HG02798 (cell line): ENCODE results near the gene PXDN.
"Not testable (repeated sequence)": the region's sequence is repeated elsewhere in the genome, so short reads cannot be mapped to it uniquely, and the experiment has no call there.

ENCODE experiments used
- ATAC-seq: cut with Tn5 transposase; IDR thresholded peaks from one replicate; pipeline ENCODE4 v1.9.1; 2021; ENCODE audit warnings: mild to moderate bottlenecking; ENCODE audit not compliant: unreplicated experiment, poor library complexity

The PXDN gene

GRCh38 chr2:1707771-1708418 is 36.4 kb downstream of the PXDN start:
- no peak for ATAC-seq

DNA sequence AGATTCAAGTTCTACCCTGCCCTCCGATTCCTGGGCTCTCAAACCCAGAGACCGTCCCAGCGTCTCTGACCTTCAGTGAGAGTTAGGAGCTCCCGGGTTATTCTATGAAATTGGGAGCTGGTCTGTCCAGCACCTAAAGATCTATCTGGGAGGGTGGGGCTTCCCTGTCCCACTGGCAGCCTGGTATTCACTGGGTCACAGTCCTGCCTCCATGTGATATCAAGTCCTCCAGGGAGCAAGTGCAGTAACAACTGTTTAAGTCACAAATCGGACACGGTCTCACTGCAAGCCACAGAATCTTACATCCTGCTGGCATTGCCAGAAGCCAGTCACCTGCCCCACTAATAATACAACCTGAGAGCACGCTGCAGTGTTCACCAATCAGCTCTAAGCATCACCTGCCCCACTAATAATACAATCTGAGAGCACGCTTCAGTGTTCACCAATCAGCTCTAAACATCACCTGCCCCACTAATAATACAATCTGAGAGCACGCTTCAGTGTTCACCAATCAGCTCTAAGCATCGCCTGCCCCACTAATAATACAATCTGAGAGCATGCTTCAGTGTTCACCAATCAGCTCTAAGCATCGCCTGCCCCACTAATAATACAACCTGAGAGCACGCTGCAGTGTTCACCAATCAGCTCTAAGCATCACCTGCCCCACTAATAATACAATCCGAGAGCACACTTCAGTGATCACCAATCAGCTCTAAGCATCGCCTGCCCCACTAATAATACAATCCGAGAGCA is 38.0 kb downstream of the PXDN start:
- ATAC-seq: not testable (repeated sequence)

GRCh38 chr2:1705557-1706076 is 38.7 kb downstream of the PXDN start:
- ATAC-seq: no peak

DNA sequence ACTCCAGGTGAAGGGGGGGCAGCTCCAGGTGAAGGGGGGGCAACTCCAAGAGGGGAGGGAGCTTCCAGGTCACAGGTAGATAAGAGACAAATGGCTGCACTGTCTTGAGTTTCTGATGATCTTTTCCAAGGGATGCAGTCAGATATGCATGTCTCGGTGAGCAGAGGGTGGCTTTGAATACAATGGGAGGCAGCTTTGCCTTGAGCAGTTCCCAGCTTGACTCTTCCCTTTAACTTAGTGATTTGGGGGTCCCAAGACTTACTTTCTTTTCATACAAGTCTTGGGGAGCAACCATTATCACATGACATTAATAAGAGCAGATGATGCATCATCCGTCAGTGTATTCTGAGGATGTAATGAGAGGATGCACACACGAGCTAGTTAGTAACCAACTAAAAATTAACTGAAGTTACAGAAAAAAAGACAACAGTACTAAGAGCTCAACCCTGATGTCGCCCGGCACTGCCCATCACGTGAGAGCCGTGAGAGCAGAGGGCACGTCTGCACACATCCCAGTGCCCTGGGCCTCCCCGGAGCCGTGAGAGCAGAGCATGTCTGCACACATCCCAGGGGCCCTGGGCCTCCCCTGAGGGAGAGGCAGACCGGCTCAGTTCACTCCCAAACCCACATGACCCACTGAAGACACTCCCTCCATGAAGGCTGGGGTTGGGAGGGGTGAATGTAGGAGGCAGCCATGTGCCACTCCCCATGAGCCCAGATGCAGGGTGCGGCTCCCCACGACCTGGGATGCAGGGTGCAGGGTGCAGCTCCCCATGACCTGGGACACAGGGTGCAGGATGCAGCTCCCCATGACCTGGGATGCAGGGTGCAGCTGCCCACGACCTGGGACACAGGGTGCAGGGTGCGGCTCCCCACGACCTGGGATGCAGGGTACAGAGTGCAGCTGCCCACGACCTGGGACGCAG is 39.4 kb downstream of the PXDN start:
- no peak for ATAC-seq

- no peak for ATAC-seq
These were observed 42.1 kb downstream of the PXDN start for GRCh38 chr2:1702186-1702565.

- no peak for ATAC-seq
These were observed 42.6 kb downstream of the PXDN start for GRCh38 chr2:1701556-1702185.

- ATAC-seq: no peak
These were observed 43.3 kb downstream of the PXDN start for GRCh38 chr2:1701020-1701419.

GRCh38 chr2:1700427-1700826 is 43.9 kb downstream of the PXDN start:
- not testable (repeated sequence) for ATAC-seq

GRCh38 chr2:1698188-1698945 is 45.9 kb downstream of the PXDN start:
- ATAC-seq: no peak

DNA sequence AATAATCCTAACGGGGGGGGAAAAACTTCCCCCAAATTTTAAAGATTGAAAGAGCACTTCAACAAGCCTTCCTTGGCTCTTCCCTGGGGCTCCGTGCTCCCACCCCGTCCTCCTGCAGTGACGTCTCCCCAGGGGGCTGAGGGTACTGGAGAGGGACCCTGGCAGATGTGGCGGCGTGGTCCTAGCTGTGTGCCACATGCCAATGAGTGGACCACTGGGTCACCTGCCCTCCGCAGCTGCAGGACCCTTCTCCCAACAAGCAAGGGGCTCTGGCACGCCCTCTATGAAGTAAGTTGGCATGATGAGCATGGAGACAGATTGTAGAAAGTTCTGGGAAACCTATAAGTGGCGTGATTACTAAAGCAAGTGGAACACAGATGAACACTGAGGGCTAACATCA is 46.7 kb downstream of the PXDN start:
- no peak for ATAC-seq

- no peak for ATAC-seq
These were observed 47.8 kb downstream of the PXDN start for GRCh38 chr2:1696472-1696871.

GRCh38 chr2:1694371-1695271 is 49.7 kb downstream of the PXDN start:
- no peak for ATAC-seq

DNA sequence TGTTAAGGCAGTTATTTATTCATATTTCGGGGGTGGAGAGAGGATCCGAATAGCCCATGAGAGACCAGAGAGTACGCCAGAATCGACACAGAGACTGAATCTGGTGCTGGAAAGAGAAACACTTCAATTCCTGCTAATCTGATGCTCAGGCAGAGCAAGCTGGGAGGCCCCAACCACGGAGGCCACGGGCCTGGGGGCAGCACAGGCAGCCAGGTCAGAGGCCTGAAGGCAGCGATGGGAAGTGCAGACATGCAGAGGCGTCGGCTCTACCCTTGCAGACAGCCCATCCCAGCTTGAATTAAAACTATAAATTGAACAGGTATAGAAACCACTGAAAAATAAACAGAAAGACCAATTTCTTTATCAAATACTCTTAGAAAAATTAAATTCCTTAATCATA is 50.6 kb downstream of the PXDN start:
- no peak for ATAC-seq

- no peak for ATAC-seq
These were observed 52.0 kb downstream of the PXDN start for GRCh38 chr2:1692342-1692741.

DNA sequence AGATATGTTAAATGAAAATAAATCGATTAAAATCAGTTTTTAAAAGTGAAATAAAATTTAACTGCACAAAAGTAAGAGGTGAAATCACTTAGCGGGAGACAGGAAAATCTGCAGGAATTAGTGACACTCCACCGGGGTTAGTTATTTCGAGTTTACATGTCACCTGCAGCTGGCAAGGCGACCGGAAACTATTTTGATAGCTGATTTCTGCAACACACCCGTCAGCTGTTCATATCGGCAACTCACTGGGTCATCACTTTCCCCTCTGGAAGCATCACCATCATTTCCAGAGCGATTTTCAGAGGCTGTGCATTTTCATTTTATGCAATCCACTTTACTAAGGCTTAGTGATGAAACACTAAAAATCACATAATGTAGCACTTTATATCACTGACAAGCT is 52.9 kb downstream of the PXDN start:
- no peak for ATAC-seq

- no peak for ATAC-seq
These were observed 54.1 kb downstream of the PXDN start for GRCh38 chr2:1690056-1690775.

GRCh38 chr2:1688859-1689258 is 55.5 kb downstream of the PXDN start:
- ATAC-seq: no peak

GRCh38 chr2:1688161-1688560 is 56.2 kb downstream of the PXDN start:
- no peak for ATAC-seq
